IMR-90 (cell line): ENCODE measurements around the gene CSNK1D. TPM values are rescaled to one million over a fixed set of nuclear protein-coding genes. Genes with fewer than 3 reads are reported as not detected.

ENCODE experiments used
- ATAC-seq: fragments of 200-7000 bp; cut with Tn5 transposase; 2 replicates; pipeline ENCODE4 v1.9.1; 2020; ENCODE audit warnings: low read depth, mild to moderate bottlenecking, moderate library complexity
- BruUV-seq: library from RNA; stranded (reverse); fragments of 400-500 nt; replicated peaks from 2 replicates; lab custom pipeline; 2021; lab: Mats Ljungman, UMichigan
- CTCF ChIA-PET: fragments of 300-600 bp; formaldehyde crosslinking; extraction: SDS; loops from one replicate; lab custom pipeline; 2021; ENCODE audit warnings: antibody characterized with exemption; lab: Yijun Ruan, JAX
- POLR2A ChIA-PET: fragments of 300-600 bp; sonication (Branson Sonifier 250); formaldehyde crosslinking; loops from one replicate; lab custom pipeline; 2022; ENCODE audit warnings: antibody characterized with exemption; ENCODE audit not compliant: unreplicated experiment; lab: Charles Lee
- DNase-seq: peaks from one replicate; pipeline ENCODE4 v3.0.0; 2013
- H2AFZ ChIP-seq: replicated peaks from 2 replicates; pipeline ENCODE3; 2013; ENCODE audit warnings: low read length, mild to moderate bottlenecking; ENCODE audit not compliant: poor library complexity
- H2AK5ac ChIP-seq: 2 replicates; pipeline ENCODE4 v1.6.1; 2013; ENCODE audit warnings: low read depth, low read length, inconsistent platforms
- H2AK9ac ChIP-seq: replicated peaks from 2 replicates; pipeline ENCODE3; 2013; ENCODE audit warnings: mild to moderate bottlenecking, low read depth, low read length, moderate library complexity; ENCODE audit not compliant: poor library complexity
- H2BK120ac ChIP-seq: 2 replicates; pipeline ENCODE4 v1.6.1; 2013; ENCODE audit warnings: low read depth, low read length, inconsistent platforms
- H2BK15ac ChIP-seq: 3 replicates; pipeline ENCODE4 v1.6.1; 2013; ENCODE audit warnings: low read depth, low read length, inconsistent platforms
- H2BK20ac ChIP-seq: 2 replicates; pipeline ENCODE4 v1.6.1; 2013; ENCODE audit warnings: low read depth, mild to moderate bottlenecking, inconsistent platforms, low read length, moderate library complexity
- H2BK5ac ChIP-seq: 2 replicates; pipeline ENCODE4 v1.6.1; 2013; ENCODE audit warnings: mild to moderate bottlenecking, low read depth, low read length, inconsistent platforms; ENCODE audit not compliant: poor library complexity, severe bottlenecking
- H3K14ac ChIP-seq: replicated peaks from 2 replicates; pipeline ENCODE4 v1.6.1; 2013; ENCODE audit warnings: low read depth, low read length, inconsistent platforms
- H3K18ac ChIP-seq: 2 replicates; pipeline ENCODE4 v1.6.1; 2013; ENCODE audit warnings: low read depth, low read length, control low read depth
- H3K23ac ChIP-seq: 2 replicates; pipeline ENCODE4 v1.6.1; 2013; ENCODE audit warnings: low read depth, low read length, inconsistent platforms
- H3K27ac ChIP-seq: 2 replicates; pipeline ENCODE4 v1.5.1; 2013; ENCODE audit warnings: mild to moderate bottlenecking, control low read depth, low read length; ENCODE audit not compliant: insufficient read depth
- H3K27me3 ChIP-seq: 2 replicates; pipeline ENCODE4 v1.6.1; 2013; ENCODE audit warnings: low read length; ENCODE audit not compliant: control insufficient read depth, insufficient read depth
- H3K36me3 ChIP-seq: 2 replicates; pipeline ENCODE4 v1.6.1; 2013; ENCODE audit warnings: low read length, mixed read lengths; ENCODE audit not compliant: control insufficient read depth, insufficient read depth
- H3K4ac ChIP-seq: 2 replicates; pipeline ENCODE4 v1.6.1; 2013; ENCODE audit warnings: low read depth, low read length, inconsistent platforms
- H3K4me1 ChIP-seq: 2 replicates; pipeline ENCODE4 v1.6.1; 2013; ENCODE audit warnings: low read length, mixed read lengths; ENCODE audit not compliant: control insufficient read depth, insufficient read depth
- H3K4me2 ChIP-seq: 2 replicates; pipeline ENCODE4 v1.6.1; 2013; ENCODE audit warnings: low read depth, mild to moderate bottlenecking, control low read depth, low read length, moderate library complexity
- H3K4me3 ChIP-seq: 2 replicates; pipeline ENCODE4 v1.5.1; 2013; ENCODE audit warnings: low read depth, mild to moderate bottlenecking, control low read depth, low read length, moderate library complexity; ENCODE audit not compliant: insufficient read depth
- H3K56ac ChIP-seq: 2 replicates; pipeline ENCODE4 v1.6.1; 2013; ENCODE audit warnings: low read length, inconsistent platforms; ENCODE audit not compliant: insufficient read depth; ENCODE audit errors: extremely low read depth
- H3K79me1 ChIP-seq, 2 experiments: 2 replicates each; pipeline ENCODE4 v1.6.1; 2013; ENCODE audit warnings: low read length in 2 of 2, inconsistent platforms in 1 of 2, low read depth in 1 of 2
- H3K9ac ChIP-seq: 2 replicates; pipeline ENCODE4 v1.6.1; 2013; ENCODE audit warnings: low read depth, low read length, control low read depth
- H3K9me1 ChIP-seq: 2 replicates; pipeline ENCODE4 v1.6.1; 2013; ENCODE audit warnings: low read length, inconsistent platforms; ENCODE audit not compliant: insufficient read depth
- H3K9me3 ChIP-seq: 2 replicates; pipeline ENCODE4 v1.6.1; 2013; ENCODE audit warnings: low read length; ENCODE audit not compliant: control insufficient read depth, insufficient read depth
- H4K20me1 ChIP-seq: 2 replicates; pipeline ENCODE4 v1.6.1; 2013; ENCODE audit warnings: low read length, inconsistent platforms; ENCODE audit not compliant: insufficient read depth
- H4K5ac ChIP-seq: 2 replicates; pipeline ENCODE4 v1.6.1; 2013; ENCODE audit warnings: mild to moderate bottlenecking, low read depth, low read length, control low read depth
- H4K8ac ChIP-seq, 2 experiments: 2 replicates each; pipeline ENCODE4 v1.6.1; 2013; ENCODE audit warnings: low read depth in 2 of 2, low read length in 2 of 2, control low read depth in 1 of 2, inconsistent platforms in 1 of 2
- H4K91ac ChIP-seq: 2 replicates; pipeline ENCODE4 v1.6.1; 2013; ENCODE audit warnings: low read depth, low read length, inconsistent platforms; ENCODE audit not compliant: insufficient read depth
- CEBPB ChIP-seq: IDR thresholded peaks from 2 replicates; pipeline ENCODE4 v1.6.1; 2012; ENCODE audit warnings: low read depth, low read length, improper control_type of control experiment
- CHD1 ChIP-seq: IDR thresholded peaks from 2 replicates; pipeline ENCODE4 v1.6.1; 2012; ENCODE audit warnings: low read depth, low read length, improper control_type of control experiment
- FOS ChIP-seq: fragments of 150-350 bp; IDR thresholded peaks from 2 replicates; pipeline ENCODE4 v1.6.1; 2016; ENCODE audit warnings: low read depth, low read length
- MAZ ChIP-seq: IDR thresholded peaks from 2 replicates; pipeline ENCODE4 v1.6.1; 2012; ENCODE audit warnings: low read depth, mild to moderate bottlenecking, low read length, improper control_type of control experiment, moderate library complexity, borderline replicate concordance
- NFE2L2 ChIP-seq: fragments of 150-350 bp; IDR thresholded peaks from 2 replicates; pipeline ENCODE4 v1.6.1; 2016; ENCODE audit warnings: low read depth, mild to moderate bottlenecking, low read length
- POLR2A ChIP-seq: IDR thresholded peaks from 2 replicates; pipeline ENCODE4 v1.6.1; 2012; ENCODE audit warnings: mild to moderate bottlenecking, low read depth, low read length
- RAD21 ChIP-seq: IDR thresholded peaks from 2 replicates; pipeline ENCODE4 v1.6.1; 2012; ENCODE audit warnings: low read length, improper control_type of control experiment
- RCOR1 ChIP-seq: IDR thresholded peaks from 2 replicates; pipeline ENCODE4 v1.6.1; 2012; ENCODE audit warnings: mild to moderate bottlenecking, low read length, improper control_type of control experiment; ENCODE audit not compliant: insufficient replicate concordance
- RFX5 ChIP-seq: IDR thresholded peaks from 2 replicates; pipeline ENCODE4 v1.8.0; 2012; ENCODE audit warnings: low read depth, mild to moderate bottlenecking, low read length, moderate library complexity
- SMC3 ChIP-seq: fragments of 150-350 bp; IDR thresholded peaks from 2 replicates; pipeline ENCODE4 v1.6.1; 2016; ENCODE audit warnings: low read depth, mild to moderate bottlenecking, antibody characterized with exemption, low read length, moderate library complexity
- WGBS, 2 experiments: methylation state at CpG; one replicate each; pipeline versions ENCODE4 v1.1.5 to v1.1.7; 2013; ENCODE audit warnings: missing lambda C conversion rate in 2 of 2; ENCODE audit not compliant: insufficient read length in 1 of 2; ENCODE audit errors: extremely low coverage in 2 of 2; 5-methylcytosine and 5-hydroxymethylcytosine counted together
- dilution Hi-C: fragments of 300-500 bp; cut with HindIII; formaldehyde crosslinking; loops from one replicate; pipeline ENCODE4 v1.14.3; 2018; ENCODE audit warnings: low sequenced_read_pairs; ENCODE audit not compliant: unreplicated experiment
- in situ Hi-C: fragments of 300-500 bp; cut with MboI; formaldehyde crosslinking; loops from 3 replicates; pipeline ENCODE4 v1.14.3; 2019; ENCODE audit warnings: low sequenced_read_pairs, inconsistent platforms, mixed read lengths
- intact Hi-C: fragments of 100-400 bp; cut with micrococcal nuclease; formaldehyde crosslinking; loops from 2 replicates; pipeline ENCODE4 v1.10.0; 2022
- polyA plus RNA-seq, 3 experiments: library from polyadenylated mRNA; depleted of rRNA; stranded (reverse); fragments of >200 nt; gene quantifications; 2 replicates each; pipeline ENCODE4 v1.2.3, GENCODE V29; 2012; ENCODE audit warnings: low replicate concordance in 1 of 3
- total RNA-seq: library from RNA; depleted of rRNA; stranded (reverse); fragments of >200 nt; gene quantifications from 2 replicates; pipeline ENCODE4 v1.2.3, GENCODE V29; 2012
- TF ChIP-seq, protein P1 (sequence below): fragments of 150-350 bp; IDR thresholded peaks from 2 replicates; pipeline ENCODE4 v1.6.1; 2016; ENCODE audit warnings: low read depth, mild to moderate bottlenecking, low read length, moderate library complexity, borderline replicate concordance
- TF ChIP-seq, protein P2 (sequence below): conservative IDR thresholded peaks from 2 replicates; pipeline ENCODE4 v1.5.1; 2012; ENCODE audit warnings: mild to moderate bottlenecking, low read depth, low read length, improper control_type of control experiment
- TF ChIP-seq, protein P3 (sequence below): fragments of 150-350 bp; IDR thresholded peaks from 2 replicates; pipeline ENCODE4 v1.6.1; 2017; ENCODE audit warnings: mild to moderate bottlenecking, antibody characterized with exemption, low read length, low read depth

The CSNK1D gene
- total and polyA plus RNA-seq, 2 of the 4 experiments (the other 2 are of a cell fraction), result 47.1 to 186 TPM

DNA sequence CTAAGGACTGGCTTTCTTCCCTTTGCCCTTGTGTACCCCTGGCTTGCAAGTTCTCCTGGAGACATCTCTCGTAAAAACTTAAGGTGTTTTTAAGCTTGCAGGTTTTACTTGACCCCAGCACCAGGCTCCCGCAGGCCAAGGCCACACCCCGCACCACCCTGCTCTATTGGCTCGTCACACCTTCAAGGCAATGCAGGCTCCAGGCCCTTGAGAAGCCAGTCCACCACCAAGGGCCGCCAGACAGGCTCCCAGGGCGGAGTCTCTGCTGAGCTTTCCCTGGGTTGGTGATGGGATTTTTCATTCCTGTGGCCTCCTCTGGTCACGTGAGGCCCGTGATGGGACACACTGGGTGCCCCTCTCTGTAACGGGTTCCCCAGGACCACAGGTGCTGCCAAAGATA, 9.9 kb downstream of the CSNK1D start:
- dilution Hi-C loops, result no loop called here
- Histone ChIP-seq H3K9me1 (peaks cover 44% of the 10 kb centered on the region), H4K8ac (no peak overlapping the region), H3K18ac (no peak overlapping the region), H3K4me1 (peaks cover 22% of the 10 kb centered on the region), H2AFZ (no peak overlapping the region), H3K9me3 (no peaks in the 10 kb centered on the region), H2BK120ac (no peak overlapping the region), H3K14ac (no peak overlapping the region), H3K27me3 (no peaks in the 10 kb centered on the region), H2BK20ac (no peak overlapping the region), H2AK5ac (no peak overlapping the region), H3K4ac (no peak overlapping the region), H4K91ac (no peak overlapping the region), H3K27ac (no peak overlapping the region), H3K9ac (no peak overlapping the region), H3K4me3 (no peak overlapping the region), H3K79me1 (peaks cover 34 to 89% of the 10 kb centered on the region in 2 experiments), H3K4me2 (no peak overlapping the region), H4K5ac (no peak overlapping the region), H3K23ac (no peak overlapping the region), H3K36me3 (peaks cover 72% of the 10 kb centered on the region), H4K20me1 (peaks cover 97% of the 10 kb centered on the region), H2BK5ac (no peak overlapping the region), H3K56ac (no peak overlapping the region), H2BK15ac (no peak overlapping the region), H2AK9ac (no peak overlapping the region)
- DNase-seq, result no peak
- BruUV-seq, result no TSS peak
- no peak for ATAC-seq
- TF ChIP-seq CEBPB (no peak), RCOR1 (no peak), SMC3 (no peak), FOS (no peak), POLR2A (no peak), MAZ (no peak), RAD21 (no peak), RFX5 (no peak), CHD1 (no peak), NFE2L2 (no peak)
- TF ChIP-seq, protein P1, sequence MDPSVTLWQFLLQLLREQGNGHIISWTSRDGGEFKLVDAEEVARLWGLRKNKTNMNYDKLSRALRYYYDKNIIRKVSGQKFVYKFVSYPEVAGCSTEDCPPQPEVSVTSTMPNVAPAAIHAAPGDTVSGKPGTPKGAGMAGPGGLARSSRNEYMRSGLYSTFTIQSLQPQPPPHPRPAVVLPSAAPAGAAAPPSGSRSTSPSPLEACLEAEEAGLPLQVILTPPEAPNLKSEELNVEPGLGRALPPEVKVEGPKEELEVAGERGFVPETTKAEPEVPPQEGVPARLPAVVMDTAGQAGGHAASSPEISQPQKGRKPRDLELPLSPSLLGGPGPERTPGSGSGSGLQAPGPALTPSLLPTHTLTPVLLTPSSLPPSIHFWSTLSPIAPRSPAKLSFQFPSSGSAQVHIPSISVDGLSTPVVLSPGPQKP, result no peak
- TF ChIP-seq, protein P2, sequence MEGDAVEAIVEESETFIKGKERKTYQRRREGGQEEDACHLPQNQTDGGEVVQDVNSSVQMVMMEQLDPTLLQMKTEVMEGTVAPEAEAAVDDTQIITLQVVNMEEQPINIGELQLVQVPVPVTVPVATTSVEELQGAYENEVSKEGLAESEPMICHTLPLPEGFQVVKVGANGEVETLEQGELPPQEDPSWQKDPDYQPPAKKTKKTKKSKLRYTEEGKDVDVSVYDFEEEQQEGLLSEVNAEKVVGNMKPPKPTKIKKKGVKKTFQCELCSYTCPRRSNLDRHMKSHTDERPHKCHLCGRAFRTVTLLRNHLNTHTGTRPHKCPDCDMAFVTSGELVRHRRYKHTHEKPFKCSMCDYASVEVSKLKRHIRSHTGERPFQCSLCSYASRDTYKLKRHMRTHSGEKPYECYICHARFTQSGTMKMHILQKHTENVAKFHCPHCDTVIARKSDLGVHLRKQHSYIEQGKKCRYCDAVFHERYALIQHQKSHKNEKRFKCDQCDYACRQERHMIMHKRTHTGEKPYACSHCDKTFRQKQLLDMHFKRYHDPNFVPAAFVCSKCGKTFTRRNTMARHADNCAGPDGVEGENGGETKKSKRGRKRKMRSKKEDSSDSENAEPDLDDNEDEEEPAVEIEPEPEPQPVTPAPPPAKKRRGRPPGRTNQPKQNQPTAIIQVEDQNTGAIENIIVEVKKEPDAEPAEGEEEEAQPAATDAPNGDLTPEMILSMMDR, result no peak
- TF ChIP-seq, protein P3, sequence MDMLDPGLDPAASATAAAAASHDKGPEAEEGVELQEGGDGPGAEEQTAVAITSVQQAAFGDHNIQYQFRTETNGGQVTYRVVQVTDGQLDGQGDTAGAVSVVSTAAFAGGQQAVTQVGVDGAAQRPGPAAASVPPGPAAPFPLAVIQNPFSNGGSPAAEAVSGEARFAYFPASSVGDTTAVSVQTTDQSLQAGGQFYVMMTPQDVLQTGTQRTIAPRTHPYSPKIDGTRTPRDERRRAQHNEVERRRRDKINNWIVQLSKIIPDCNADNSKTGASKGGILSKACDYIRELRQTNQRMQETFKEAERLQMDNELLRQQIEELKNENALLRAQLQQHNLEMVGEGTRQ, result no peak
- in situ Hi-C loops, result no loop called here
- WGBS, 2 experiments, result 96% methylated on average over 5 of the region's 9 CpGs; no CpG with 5 or more reads in 1 of the 2 experiments
- intact Hi-C loops, result no loop called here
- ChIA-PET CTCF (interaction anchor here (0.6 kb wide), 1 partner anchor 267 kb away, joined by 3 read pairs; no protein-coding TSS in a partner anchor), POLR2A (no interaction called here)
